Right atrium auricular region (tissue), 2 donors: ENCODE data around the gene RPL23. TPM values are rescaled to one million over a fixed set of nuclear protein-coding genes. Genes with fewer than 3 reads are reported as not detected.
A peak's percentile ranks its signal among the peaks of the same experiment; 100 is the strongest.

Experiments used
- DNase-seq: peaks from one replicate; pipeline ENCODE4 v3.0.0-alpha.2; 2019; ENCODE audit warnings: low spot score
- H3K27ac ChIP-seq, 2 donors: fragments of 200-600 bp; sonication (generic); 1 replicate in 1 of 2; 2 replicates in 1 of 2; pipeline ENCODE4 v1.5.1; 2016 to 2019
- H3K27me3 ChIP-seq, 2 donors: fragments of 200-600 bp; sonication (generic); one replicate each; pipeline versions ENCODE4 v1.5.1 to v1.6.0; 2017 to 2019
- H3K36me3 ChIP-seq: fragments of 200-600 bp; sonication (generic); one replicate; pipeline ENCODE4 v1.5.1; 2016
- H3K4me1 ChIP-seq, 2 donors: fragments of 200-600 bp; sonication (generic); one replicate each; pipeline versions ENCODE4 v1.5.1 to v1.6.0; 2017 to 2019
- H3K4me3 ChIP-seq, 2 donors: fragments of 200-600 bp; sonication (generic); 1 replicate in 1 of 2; 2 replicates in 1 of 2; pipeline ENCODE4 v1.5.1; 2017 to 2019; ENCODE audit warnings: mild to moderate bottlenecking in 1 of 2, moderate library complexity in 1 of 2
- H3K9me3 ChIP-seq, 2 donors: fragments of 200-600 bp; sonication (generic); one replicate each; pipeline ENCODE4 v1.5.1; 2019
- total RNA-seq, 2 donors: library from RNA; depleted of rRNA; stranded (reverse); fragments of >200 nt; gene quantifications; one replicate each; pipeline ENCODE4 v1.1.0, GENCODE V29; 2016
- TF ChIP-seq, protein P1 (sequence below), 2 donors: fragments of 200-600 bp; sonication (generic); IDR thresholded peaks; one replicate each; pipeline ENCODE4 v1.5.1; 2019; ENCODE audit warnings: antibody characterized with exemption in 2 of 2

The RPL23 gene
- total RNA-seq, 2 donors from 2014 or later = 640 to 985 TPM

DNA sequence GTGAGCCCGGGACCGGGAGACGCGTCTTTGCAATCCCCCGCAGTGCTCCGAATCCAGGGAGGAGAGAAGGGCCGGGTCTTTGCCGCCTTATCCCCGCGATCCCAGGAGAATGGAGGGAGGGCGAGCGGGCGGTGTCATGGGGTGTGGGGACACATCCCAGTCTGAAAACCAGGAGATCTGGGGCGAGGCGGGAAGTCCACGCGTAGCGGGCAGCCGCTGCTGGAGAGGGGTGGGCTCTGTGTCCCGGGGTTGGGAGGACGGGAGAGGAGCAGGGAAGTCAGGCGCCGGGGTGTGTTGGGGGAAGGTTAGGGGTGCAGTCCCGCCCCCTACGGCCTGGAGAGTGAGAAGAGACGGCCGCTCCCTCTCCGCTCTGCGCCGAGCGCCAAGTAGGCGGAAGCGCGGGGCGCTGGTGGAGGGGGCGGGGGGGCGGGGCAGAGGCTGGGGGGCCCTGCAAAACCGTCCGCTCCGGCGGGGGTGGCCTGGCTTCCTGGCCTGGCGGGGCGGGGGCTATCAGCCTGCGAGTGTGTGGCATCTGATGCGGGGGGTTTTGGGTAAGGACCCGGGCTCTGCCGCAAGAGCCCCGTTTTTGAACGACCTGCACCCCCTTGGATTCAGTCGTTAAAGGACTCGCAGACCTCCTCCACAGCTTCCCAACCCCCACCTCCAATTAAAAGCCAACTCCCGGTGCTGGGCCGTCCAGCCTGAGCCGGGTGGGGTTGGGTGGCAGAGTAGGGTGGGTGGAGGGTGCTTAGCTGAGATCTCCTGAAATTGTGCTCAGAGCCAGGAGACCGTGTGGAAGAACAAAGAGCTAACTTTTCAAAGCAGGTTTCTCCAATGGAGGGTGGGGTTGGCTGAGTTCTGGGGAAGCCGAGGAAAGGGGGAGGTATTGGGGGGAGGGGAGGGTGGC is 17.0 kb upstream of the RPL23 start:
- Histone ChIP-seq H3K27ac (peak overlapping the region; percentile 95 to 96), H3K4me3 (peak overlapping the region; percentile 94 to 98), H3K27me3 (no peaks in the 10 kb centered on the region), H3K36me3 (no peaks in the 10 kb centered on the region), H3K9me3 (no peaks in the 10 kb centered on the region), H3K4me1 (peaks cover 0 to 61% of the 10 kb centered on the region in 2 donors)
- DNase-seq = peak; percentile 75
- TF ChIP-seq, protein P1, sequence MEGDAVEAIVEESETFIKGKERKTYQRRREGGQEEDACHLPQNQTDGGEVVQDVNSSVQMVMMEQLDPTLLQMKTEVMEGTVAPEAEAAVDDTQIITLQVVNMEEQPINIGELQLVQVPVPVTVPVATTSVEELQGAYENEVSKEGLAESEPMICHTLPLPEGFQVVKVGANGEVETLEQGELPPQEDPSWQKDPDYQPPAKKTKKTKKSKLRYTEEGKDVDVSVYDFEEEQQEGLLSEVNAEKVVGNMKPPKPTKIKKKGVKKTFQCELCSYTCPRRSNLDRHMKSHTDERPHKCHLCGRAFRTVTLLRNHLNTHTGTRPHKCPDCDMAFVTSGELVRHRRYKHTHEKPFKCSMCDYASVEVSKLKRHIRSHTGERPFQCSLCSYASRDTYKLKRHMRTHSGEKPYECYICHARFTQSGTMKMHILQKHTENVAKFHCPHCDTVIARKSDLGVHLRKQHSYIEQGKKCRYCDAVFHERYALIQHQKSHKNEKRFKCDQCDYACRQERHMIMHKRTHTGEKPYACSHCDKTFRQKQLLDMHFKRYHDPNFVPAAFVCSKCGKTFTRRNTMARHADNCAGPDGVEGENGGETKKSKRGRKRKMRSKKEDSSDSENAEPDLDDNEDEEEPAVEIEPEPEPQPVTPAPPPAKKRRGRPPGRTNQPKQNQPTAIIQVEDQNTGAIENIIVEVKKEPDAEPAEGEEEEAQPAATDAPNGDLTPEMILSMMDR (IDR thresholded peaks at IDR 0.05) = peak in 1 of 2 donors; percentile 20

DNA sequence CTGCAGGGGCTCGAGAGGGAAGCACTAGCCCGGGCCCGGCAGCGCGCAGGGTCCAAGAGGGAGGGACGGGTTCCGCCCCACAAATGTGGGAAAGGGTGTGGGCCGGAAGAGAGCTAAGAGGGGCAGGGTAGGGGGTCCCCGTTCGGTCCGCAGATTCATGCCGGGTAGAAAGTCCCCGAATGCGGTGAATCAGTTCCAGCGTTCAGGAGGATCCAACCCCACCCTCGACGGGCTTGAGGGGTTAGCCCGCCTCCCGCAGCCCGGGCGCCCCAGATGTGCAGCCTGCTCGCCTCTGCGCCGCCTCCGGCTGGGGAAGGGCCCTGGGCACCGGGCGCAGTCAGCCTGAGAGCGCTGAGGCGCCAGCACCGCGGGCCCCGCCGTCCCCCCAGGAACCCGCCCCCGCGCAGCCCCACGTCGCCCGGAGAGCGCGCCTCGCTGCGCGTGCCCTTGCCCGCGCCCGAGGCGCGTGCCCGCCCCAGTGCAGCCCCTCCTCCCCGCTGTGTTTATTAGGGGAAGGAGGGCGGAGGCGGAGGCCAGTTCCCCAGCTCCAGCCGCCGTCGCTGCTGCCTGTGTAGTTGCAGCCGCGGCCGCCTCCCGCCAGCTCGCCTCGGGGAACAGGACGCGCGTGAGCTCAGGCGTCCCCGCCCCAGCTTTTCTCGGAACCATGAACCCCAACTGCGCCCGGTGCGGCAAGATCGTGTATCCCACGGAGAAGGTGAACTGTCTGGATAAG is 16.2 kb upstream of the RPL23 start, which contains the start of gene LASP1:
Gene LASP1, plus strand, starts transcription at position 533 of the 733 bp plus-strand sequence. Its CDS starts 132 bp downstream, at position 665.
- Histone ChIP-seq H3K9me3 (no peaks in the 10 kb centered on the region), H3K36me3 (no peaks in the 10 kb centered on the region), H3K27me3 (no peaks in the 10 kb centered on the region), H3K27ac (peak within 1 kb of the TSS; percentile 95 to 96), H3K4me3 (peak within 1 kb of the TSS; percentile 94 to 98), H3K4me1 (peaks cover 0 to 53% of the 10 kb centered on the region in 2 donors)
- TF ChIP-seq, protein P1 (IDR thresholded peaks at IDR 0.05) = no peak
- DNase-seq = peak; percentile 90

DNA sequence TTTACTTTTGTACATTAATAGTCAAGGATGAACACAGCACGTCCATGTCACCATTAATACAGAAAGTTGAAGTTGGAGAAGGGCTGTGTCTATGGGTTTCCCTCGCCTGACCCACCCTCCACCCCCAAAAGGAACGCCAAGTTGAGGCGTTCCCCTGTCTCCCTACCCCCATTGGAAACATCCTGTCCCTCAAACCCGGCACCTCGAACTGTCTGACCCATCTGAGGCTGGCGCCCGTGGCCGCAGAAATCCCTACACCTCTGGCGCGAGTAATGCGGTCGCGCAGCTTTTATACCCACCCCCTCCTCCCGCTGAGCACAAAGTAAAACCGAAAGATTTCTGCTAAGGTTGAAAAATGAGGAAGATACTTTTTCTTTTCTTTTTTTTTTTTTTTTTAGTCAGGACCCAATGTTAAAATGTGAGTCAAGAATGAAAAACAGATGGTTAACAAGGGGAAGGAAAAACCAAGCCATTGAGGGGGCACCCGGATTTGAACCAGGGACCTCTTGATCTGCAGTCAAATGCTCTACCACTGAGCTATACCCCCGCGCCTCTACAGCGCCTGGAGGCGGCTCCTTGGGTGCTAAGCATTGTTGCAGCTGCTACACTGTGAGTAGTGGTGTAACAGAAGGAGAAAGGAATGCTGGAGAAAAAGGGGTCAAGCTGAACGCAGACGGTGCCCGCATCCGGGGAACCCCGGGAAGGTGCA is 15.4 kb upstream of the RPL23 start:
- DNase-seq = peak; percentile 99
- Histone ChIP-seq H3K27ac (peak overlapping the region; percentile 95 to 96), H3K9me3 (no peaks in the 10 kb centered on the region), H3K4me3 (peak overlapping the region; percentile 94 to 98), H3K4me1 (peaks cover 0 to 45% of the 10 kb centered on the region in 2 donors), H3K27me3 (no peaks in the 10 kb centered on the region), H3K36me3 (no peaks in the 10 kb centered on the region)
- TF ChIP-seq, protein P1 (IDR thresholded peaks at IDR 0.05) = peak in 1 of 2 donors; percentile 26

DNA sequence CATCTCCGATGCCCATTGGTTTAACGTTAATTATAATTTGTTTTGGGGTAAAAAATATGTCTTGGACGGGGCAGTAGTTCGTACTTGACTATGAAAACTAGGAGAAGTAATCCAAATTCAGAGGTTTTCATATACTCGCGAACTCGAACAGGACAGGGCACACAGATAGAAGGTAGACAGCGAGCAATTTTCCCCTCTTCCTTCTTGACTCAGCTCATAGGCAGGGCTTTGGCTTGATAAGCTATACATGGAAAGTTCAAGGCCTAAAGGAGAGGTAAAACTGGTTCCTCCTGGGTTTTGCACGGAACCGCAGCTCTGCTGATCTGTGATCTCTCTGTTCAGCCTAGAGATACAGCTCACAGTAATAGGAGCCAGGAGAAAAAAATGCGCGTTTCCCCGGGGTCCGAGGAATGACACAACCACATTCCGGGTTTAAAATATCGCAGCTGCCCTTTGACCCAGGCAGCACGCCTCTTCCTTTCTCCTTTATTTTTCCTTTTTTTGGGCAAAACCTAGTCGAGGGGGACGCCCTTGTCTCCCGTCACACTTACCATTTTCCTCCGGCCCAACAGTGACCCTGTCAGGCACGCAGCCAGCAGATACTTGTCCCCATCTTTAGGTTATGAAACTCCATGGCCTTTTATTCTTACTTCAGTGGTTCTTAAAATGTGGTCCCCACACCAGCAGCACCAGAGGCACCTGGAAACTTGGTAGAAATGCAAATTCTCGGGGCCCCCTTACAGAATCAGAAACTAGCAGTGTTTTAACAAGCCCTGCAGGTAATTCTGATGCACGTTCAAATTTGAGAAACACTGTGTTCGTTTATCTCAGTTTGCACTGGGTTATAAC is 14.7 kb upstream of the RPL23 start:
- TF ChIP-seq, protein P1 (IDR thresholded peaks at IDR 0.05) = no peak

More for the DNA sequence above, 14.7 kb upstream of the RPL23 start:
- no peaks in the 10 kb centered on the region for H3K9me3 ChIP-seq
- H3K27ac ChIP-seq = peak overlapping the region; percentile 95 to 96
- H3K27me3 ChIP-seq = no peaks in the 10 kb centered on the region
- peak overlapping the region; percentile 94 to 98 for H3K4me3 ChIP-seq
- no peaks in the 10 kb centered on the region for H3K36me3 ChIP-seq
- DNase-seq = peak; percentile 87
- H3K4me1 ChIP-seq = peaks cover 0 to 38% of the 10 kb centered on the region in 2 donors
